Left lung (tissue), 10 donors: ENCODE data around the gene ERF. TPM values are rescaled to one million over a fixed set of nuclear protein-coding genes. Genes with fewer than 3 reads are reported as not detected.

Source experiments
- ATAC-seq: fragments of 200-7000 bp; cut with Tn5 transposase; one replicate; pipeline ENCODE4 v1.9.1; 2020; ENCODE audit warnings: moderate library complexity
- DNase-seq, 4 donors: peaks; one replicate each; pipeline ENCODE4 v3.0.0-alpha.2; 2013 to 2020
- H3K27ac ChIP-seq, 2 donors: fragments of 200-600 bp; sonication (generic) in 1 of 2; one replicate each; pipeline versions ENCODE4 v1.5.0 to v1.8.0; 2020 to 2021
- H3K27me3 ChIP-seq, 2 donors: fragments of 200-600 bp; sonication (generic) in 1 of 2; one replicate each; pipeline versions ENCODE4 v1.5.0 to v1.8.0; 2020 to 2021
- H3K36me3 ChIP-seq, 2 donors: fragments of 200-600 bp; sonication (generic) in 1 of 2; one replicate each; pipeline versions ENCODE4 v1.5.0 to v1.8.0; 2020 to 2021
- H3K4me1 ChIP-seq, 2 donors: fragments of 200-600 bp; one replicate each; pipeline ENCODE4 v1.8.0; 2021
- H3K4me3 ChIP-seq, 2 donors: fragments of 200-600 bp; sonication (generic) in 1 of 2; one replicate each; pipeline versions ENCODE4 v1.5.0 to v1.8.0; 2020 to 2021; ENCODE audit warnings: mild to moderate bottlenecking in 1 of 2
- H3K9me3 ChIP-seq, 2 donors: fragments of 200-600 bp; sonication (generic) in 1 of 2; one replicate each; pipeline versions ENCODE4 v1.5.0 to v1.8.0; 2020 to 2021
- intact Hi-C, 2 donors: fragments of 100-400 bp; cut with DNase I; formaldehyde crosslinking; loops; one replicate each; pipeline versions ENCODE4 v1.11.2 to v1.14.2; 2022
- polyA plus RNA-seq, 6 donors: library from polyadenylated mRNA; unstranded; fragments of 120-200 nt; gene quantifications; one replicate each; pipeline ENCODE4 v1.2.1, GENCODE V29; 2013; ENCODE audit not compliant: insufficient read length in 6 of 6
- total RNA-seq, 2 donors: library from RNA; stranded (reverse); fragmentation: NEBNext Ultra II Directional; extraction: Animal tissue kit (Norgen Biotek cat#: 25700); gene quantifications; one replicate each; pipeline ENCODE4 v1.2.1, GENCODE V29; 2021
- TF ChIP-seq, protein P1 (sequence below), 2 donors: fragments of 200-600 bp; sonication (generic) in 1 of 2; IDR thresholded peaks; one replicate each; pipeline versions ENCODE4 v1.5.0 to v1.8.0; 2021; ENCODE audit warnings: antibody characterized with exemption in 2 of 2
- donor health status: DM: no; HTN: yes; CAD: no.
- donor health status: DM: no; HTN: no; CAD: no.

Gene ERF
- total and polyA plus RNA-seq, 8 donors, result 42.9 to 56.4 (median 48.9) TPM

- DNase-seq (peak in 1 of 4 donors; percentile 79), ATAC-seq (no peak)
- Histone ChIP-seq H3K9me3 (no peaks in the 10 kb centered on the region), H3K27ac (no peak overlapping the region), H3K36me3 (peaks cover 0 to 69% of the 10 kb centered on the region in 2 donors), H3K27me3 (no peaks in the 10 kb centered on the region), H3K4me1 (peaks cover 5 to 16% of the 10 kb centered on the region in 2 donors), H3K4me3 (no peak overlapping the region)
- TF ChIP-seq, protein P1, sequence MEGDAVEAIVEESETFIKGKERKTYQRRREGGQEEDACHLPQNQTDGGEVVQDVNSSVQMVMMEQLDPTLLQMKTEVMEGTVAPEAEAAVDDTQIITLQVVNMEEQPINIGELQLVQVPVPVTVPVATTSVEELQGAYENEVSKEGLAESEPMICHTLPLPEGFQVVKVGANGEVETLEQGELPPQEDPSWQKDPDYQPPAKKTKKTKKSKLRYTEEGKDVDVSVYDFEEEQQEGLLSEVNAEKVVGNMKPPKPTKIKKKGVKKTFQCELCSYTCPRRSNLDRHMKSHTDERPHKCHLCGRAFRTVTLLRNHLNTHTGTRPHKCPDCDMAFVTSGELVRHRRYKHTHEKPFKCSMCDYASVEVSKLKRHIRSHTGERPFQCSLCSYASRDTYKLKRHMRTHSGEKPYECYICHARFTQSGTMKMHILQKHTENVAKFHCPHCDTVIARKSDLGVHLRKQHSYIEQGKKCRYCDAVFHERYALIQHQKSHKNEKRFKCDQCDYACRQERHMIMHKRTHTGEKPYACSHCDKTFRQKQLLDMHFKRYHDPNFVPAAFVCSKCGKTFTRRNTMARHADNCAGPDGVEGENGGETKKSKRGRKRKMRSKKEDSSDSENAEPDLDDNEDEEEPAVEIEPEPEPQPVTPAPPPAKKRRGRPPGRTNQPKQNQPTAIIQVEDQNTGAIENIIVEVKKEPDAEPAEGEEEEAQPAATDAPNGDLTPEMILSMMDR (IDR thresholded peaks at IDR 0.05), result no peak
- intact Hi-C loops, result no loop called here
Observed at GRCh38 chr19:42225718-42226292, 29.1 kb downstream of the ERF start.

- no peak overlapping the region for H3K4me3 ChIP-seq
- H3K27me3 ChIP-seq, result no peaks in the 10 kb centered on the region
- no peak overlapping the region for H3K27ac ChIP-seq
- TF ChIP-seq, protein P1 (IDR thresholded peaks at IDR 0.05), result no peak
- ATAC-seq (no peak), DNase-seq (no peak)
- H3K36me3 ChIP-seq, result peaks cover 0 to 62% of the 10 kb centered on the region in 2 donors
- peaks cover 7 to 19% of the 10 kb centered on the region in 2 donors for H3K4me1 ChIP-seq
- intact Hi-C loops, result no loop called here
- H3K9me3 ChIP-seq, result no peaks in the 10 kb centered on the region
Observed at GRCh38 chr19:42224940-42225717, 29.8 kb downstream of the ERF start.

GRCh38 chr19:42220751-42221097, 34.2 kb downstream of the ERF start:
- H3K4me1 ChIP-seq, result peaks cover 20 to 49% of the 10 kb centered on the region in 2 donors
- H3K9me3 ChIP-seq, result no peaks in the 10 kb centered on the region
- H3K36me3 ChIP-seq, result peaks cover 0 to 19% of the 10 kb centered on the region in 2 donors
- H3K27me3 ChIP-seq, result no peaks in the 10 kb centered on the region
- TF ChIP-seq, protein P1 (IDR thresholded peaks at IDR 0.05), result no peak
- intact Hi-C loops, result no loop called here
- peak overlapping the region; percentile 61 to 80 for H3K4me3 ChIP-seq
- peak in 1 of 4 donors; percentile 17 for DNase-seq
- no peak for ATAC-seq
- peak overlapping the region; percentile 90 for H3K27ac ChIP-seq

- Histone ChIP-seq H3K27ac (peak within 1 kb of the TSS; percentile 90), H3K27me3 (no peaks in the 10 kb centered on the region), H3K4me1 (peaks cover 21 to 55% of the 10 kb centered on the region in 2 donors), H3K36me3 (peaks cover 0 to 18% of the 10 kb centered on the region in 2 donors), H3K4me3 (peak within 1 kb of the TSS; percentile 61 to 80), H3K9me3 (no peaks in the 10 kb centered on the region)
- DNase-seq (peak; percentile 97 to 99 (median 98)), ATAC-seq (peak; percentile 89)
- intact Hi-C loops, result no loop called here
- TF ChIP-seq, protein P1 (IDR thresholded peaks at IDR 0.05), result no peak
Observed at GRCh38 chr19:42219812-42220750, 34.8 kb downstream of the ERF start, which contains the start of gene ZNF526. Gene ZNF526, plus strand, starts transcription at chr19:42220312. Its CDS starts 4,092 bp downstream, at chr19:42224404.
